Right hindlimb (tissue), 1 donor: Measurements from ENCODE around the gene KCNK1.

Source experiments
- DNase-seq: peaks from one replicate; pipeline ENCODE4 v3.0.0-alpha.2; 2018

KCNK1 gene

DNA sequence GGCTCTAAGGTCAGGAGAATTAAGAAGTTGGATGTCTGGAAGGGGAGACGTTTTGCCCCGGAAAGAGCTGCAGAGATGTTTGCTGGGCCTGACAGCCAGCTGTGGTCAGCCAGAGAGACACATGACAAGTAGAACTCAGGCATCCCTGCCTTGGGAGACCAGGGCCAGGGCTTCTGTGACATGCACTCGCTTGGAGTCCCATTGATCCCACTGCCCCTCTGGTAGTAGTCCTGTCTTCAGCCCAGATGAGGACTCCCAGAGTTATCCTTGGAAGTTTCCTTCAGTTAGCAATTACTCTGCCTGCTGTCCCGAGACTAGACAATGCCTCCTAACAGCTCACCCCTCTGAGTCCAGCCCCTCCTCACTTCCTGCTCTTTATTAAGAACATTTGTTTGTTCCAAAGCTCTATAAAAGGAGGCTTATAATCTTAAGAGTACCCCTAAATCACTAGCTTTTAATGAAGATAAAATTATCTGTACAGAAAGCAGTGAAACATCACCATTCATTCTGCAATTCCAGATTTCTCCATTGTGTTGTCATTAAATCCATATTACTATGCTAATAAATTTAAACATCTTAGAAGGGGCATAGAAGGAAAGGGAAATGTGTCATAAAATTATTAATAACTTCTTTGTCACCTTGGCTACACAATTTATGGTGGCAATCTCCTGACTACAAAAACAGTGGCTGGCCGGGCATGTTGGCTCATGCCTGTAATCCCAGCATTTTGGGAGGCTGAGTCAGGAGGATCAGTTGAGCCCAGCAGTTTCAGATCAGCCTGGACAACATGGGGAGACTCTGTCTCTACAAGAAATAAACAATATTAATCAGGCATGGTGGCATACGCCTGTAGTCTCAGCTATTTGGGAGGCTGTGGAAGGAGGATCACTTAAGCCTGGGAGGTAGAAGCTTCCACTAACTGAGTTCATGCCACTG is 94.2 kb downstream of the KCNK1 start:
- no peak for DNase-seq

DNA sequence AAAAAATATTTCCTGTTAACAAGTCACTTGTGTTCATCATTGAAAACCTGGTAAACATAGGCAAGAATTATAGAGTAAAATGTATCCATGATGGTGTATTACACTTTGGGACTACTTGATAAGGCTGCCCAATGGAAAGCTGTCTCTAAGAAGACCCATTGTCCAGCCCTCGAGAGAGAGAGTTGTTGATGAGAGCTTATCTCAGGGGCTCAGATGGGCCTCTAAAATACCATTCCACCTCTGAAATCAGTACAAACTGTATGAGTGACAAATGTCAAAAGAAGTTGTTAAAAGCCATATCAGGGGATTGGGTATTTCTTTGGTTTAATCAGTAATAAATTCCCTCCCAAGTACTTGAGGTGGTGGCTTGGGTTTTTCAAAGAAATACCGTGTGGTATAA is 96.1 kb downstream of the KCNK1 start:
- DNase-seq: no peak

DNA sequence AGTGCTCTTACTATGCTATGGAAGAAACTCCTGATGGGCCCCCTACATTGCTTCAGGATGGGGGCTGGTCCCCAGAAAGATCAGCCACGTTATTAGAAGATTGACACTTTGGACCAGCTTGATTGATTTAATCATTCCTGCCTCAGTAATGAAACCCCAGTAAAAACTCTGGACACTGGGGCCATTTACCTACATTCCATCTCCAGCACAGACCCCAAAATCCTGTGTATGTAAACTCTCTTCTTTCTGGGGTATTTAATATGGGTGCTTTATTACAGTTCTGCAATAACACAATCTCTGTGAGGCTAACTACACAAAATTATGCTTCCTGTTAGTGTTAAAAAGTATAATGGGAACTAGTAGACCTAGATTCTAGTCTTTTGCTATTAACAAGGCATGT is 96.6 kb downstream of the KCNK1 start:
- no peak for DNase-seq

DNA sequence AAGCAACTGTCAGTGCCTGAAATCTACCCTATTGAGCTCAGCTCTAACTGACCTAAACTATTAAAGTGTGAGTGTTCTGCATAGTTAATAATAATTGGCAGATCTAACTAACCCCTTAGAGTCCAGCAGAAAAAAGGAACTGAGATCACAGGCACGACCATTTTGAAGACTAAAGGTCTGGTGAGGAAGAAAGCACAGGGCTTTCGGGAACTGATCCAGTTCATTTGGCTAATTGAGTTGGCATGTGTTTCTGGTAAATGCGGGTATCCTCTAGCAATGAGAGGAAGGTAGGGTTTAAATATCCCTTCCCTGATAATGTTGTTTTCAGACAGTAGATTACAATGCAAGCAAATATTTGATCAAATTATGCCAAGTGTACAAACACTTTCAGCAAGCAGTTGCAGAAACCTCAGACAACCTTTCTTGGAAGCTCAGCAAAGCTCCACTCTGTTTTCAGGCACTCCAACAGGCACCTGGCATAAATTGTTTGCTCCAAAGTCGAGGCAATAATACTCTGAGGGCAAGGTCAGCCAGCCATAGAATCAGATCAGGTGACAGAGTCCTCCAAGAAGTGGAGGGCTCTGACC is 100.8 kb downstream of the KCNK1 start:
- no peak for DNase-seq

DNA sequence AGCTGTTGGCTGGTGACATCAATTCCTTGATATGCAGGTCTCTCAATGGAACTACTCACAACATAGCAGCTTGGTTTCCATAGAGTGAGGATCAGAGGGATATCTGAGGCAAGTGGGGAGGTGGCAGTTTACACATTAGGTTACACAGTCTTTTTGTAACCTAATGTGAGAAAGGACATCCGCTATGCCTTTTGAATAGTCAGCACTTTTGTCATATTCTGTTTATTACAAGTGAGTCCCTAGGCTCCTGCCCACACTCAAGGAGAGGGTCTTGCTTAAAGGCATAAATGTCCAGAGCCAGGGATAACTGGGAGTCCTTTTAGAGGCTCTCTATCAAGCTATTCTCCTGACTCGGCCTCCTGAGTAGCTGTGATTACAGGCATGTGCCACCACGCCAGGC is 104.2 kb downstream of the KCNK1 start:
- DNase-seq: no peak

DNA sequence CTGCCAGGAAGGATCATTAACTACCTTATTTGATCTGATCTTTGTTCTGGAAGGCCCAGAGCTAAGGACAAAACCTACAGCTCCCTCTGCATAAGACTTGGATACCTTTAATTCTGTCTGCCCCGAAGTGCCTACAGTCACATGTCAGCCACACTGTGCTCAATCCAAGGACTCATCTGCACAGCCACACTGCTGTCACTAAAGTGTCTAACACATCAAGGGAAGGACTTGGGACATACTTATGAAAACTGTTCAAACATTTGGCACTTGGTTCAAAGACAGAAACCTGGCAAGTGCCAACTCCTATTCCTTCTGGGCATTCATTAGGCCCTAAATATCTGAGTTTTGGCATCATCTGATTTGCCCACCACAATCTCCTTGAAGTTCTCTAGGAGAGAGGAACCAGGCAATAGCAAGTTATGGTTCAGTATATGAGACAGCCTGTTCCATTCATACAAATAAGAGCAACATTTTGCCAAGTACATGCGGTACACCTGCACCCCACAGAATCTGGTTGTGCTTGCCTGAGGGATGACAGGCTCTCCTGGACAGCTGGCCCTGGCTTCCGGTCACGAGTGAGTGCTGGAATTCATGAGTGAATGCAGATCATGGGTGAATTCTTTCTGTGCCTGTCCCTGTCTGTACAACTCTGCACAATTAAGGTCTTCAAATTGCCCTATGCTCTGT is 105.9 kb downstream of the KCNK1 start:
- DNase-seq: no peak

DNA sequence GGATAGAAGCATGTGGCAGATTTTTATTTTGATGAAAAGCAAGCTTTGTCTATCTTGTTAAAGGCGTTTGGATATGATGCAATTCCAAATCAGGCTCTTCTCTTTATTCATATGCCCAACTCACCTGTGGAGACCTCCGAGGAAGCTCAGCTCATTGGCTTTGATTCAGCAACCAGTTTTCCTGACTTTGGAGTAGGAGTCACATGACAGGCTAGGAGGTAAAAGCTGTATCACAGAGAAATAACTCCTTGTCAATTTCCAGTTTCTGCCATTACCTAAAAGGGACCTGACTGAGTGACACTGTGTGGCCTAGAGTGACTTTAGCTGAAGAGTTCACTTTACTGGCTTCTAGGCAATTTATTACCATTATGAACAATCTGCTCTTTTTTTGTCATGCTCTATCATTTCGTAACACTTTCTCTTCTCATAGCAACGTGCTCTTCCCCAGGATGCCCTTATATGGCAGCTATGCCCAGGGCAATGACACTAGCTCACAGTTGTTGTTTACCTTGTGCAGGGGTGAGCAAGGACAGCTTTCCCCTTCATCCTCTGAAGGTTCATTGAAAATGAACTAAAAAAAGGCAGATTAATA is 107.2 kb downstream of the KCNK1 start:
- no peak for DNase-seq
